Stimulated activated CD8-positive, alpha-beta memory T cell treated with anti-CD3 and anti-CD28 coated beads, Interleukin-2, amount 100 ng/mL, for 1 hour (primary cell): Measurements from ENCODE around the gene C2orf72.
"Not testable (repeated sequence)": the region's sequence is repeated elsewhere in the genome, so short reads cannot be mapped to it uniquely, and the experiment has no call there.

Experiments
- DNase-seq, 2 donors: peaks; one replicate each; pipeline ENCODE4 v3.0.0-alpha.2; 2020; ENCODE audit warnings: low read depth in 2 of 2

Gene C2orf72

GRCh38 chr2:231046916-231047273, 9.6 kb downstream of the C2orf72 start:
- no peak for DNase-seq

GRCh38 chr2:231047274-231047922, 10.1 kb downstream of the C2orf72 start:
- DNase-seq: no peak

GRCh38 chr2:231047923-231048915, 10.9 kb downstream of the C2orf72 start:
- no peak for DNase-seq

- no peak for DNase-seq
These were observed 12.1 kb downstream of the C2orf72 start for GRCh38 chr2:231049286-231050017.

GRCh38 chr2:231050018-231050901, 12.9 kb downstream of the C2orf72 start:
- DNase-seq: no peak

- DNase-seq: no peak
These were observed 13.8 kb downstream of the C2orf72 start for GRCh38 chr2:231051116-231051515.

GRCh38 chr2:231052494-231053451, 15.4 kb downstream of the C2orf72 start:
- peak; percentile 56 to 71 for DNase-seq

GRCh38 chr2:231053846-231054245, 16.5 kb downstream of the C2orf72 start:
- no peak for DNase-seq

GRCh38 chr2:231056453-231057416, 19.4 kb downstream of the C2orf72 start, which contains the start of gene PSMD1:
PSMD1 (plus strand) TSS chr2:231056867; CDS start chr2:231057026, 159 bp downstream.
- DNase-seq: peak; percentile 85 to 87

GRCh38 chr2:231057590-231057989, 20.3 kb downstream of the C2orf72 start:
- no peak for DNase-seq

GRCh38 chr2:231058761-231059550, 21.6 kb downstream of the C2orf72 start:
- no peak for DNase-seq

GRCh38 chr2:231059756-231060155, 22.4 kb downstream of the C2orf72 start:
- no peak for DNase-seq

- DNase-seq: no peak
These were observed 25.5 kb downstream of the C2orf72 start for GRCh38 chr2:231062776-231063175.

GRCh38 chr2:231063347-231063746, 26.0 kb downstream of the C2orf72 start:
- no peak for DNase-seq

GRCh38 chr2:231065966-231066365, 28.6 kb downstream of the C2orf72 start:
- no peak for DNase-seq

- DNase-seq: not testable (repeated sequence)
These were observed 30.2 kb downstream of the C2orf72 start for GRCh38 chr2:231067531-231067930.

- no peak for DNase-seq
These were observed 31.4 kb downstream of the C2orf72 start for GRCh38 chr2:231068525-231069222.
